Stimulated activated CD4-positive, alpha-beta T cell treated with anti-CD3 and anti-CD28 coated beads, Interleukin-15, amount 100 ng/mL, for 24 hours (primary cell): ENCODE data around the gene TCEAL9.
A peak's percentile ranks its signal among the peaks of the same experiment; 100 is the strongest.
"Not testable (repeated sequence)": the region's sequence is repeated elsewhere in the genome, so short reads cannot be mapped to it uniquely, and the experiment has no call there.

ENCODE experiments used
- DNase-seq: peaks from one replicate; pipeline ENCODE4 v3.0.0-alpha.2; 2020

TCEAL9 gene

GRCh38 chrX:103376118-103376978 lies 20.0 kb downstream of the TCEAL9 start, which contains the start of gene BEX3:
Gene BEX3, plus strand, starts transcription at chrX:103376538. Its CDS starts 984 bp downstream, at chrX:103377522.
- DNase-seq: peak; percentile 48

DNA sequence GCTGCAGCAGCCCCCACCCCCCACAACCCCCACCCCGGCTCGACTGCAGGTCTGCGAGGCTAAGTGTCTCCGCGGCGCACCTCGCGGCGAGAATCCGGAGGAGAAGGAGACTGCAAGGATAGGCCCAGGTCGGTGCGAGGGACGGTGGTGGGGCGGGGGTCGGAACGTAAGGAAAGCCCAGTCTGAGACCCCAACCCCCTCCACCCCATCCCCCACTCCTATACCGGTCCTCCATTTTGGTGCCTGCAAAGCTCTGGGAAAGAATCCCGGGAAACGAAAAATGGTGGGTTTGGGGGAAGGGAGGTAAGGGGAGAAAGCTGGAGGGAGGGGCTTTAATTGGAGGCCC lies 20.6 kb downstream of the TCEAL9 start:
- DNase-seq: peak; percentile 22

DNA sequence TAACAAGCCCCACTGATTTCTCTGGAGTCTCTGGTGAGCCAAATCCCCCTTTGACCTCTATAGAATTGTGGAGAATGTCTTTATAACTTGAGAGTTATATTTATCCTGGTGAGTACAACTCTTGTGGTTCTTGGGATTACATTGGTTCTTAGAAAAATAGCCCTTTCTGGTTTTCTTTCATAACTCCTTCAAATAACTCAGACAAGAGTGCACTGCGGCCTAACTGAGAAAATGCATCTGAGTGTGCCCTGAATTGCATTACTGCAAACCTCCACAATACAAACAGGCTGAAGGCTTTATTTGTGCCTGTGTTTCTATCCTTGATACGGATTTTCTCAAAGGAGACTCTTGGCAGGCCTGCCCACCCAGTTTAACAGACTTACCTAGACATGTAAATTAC lies 22.7 kb downstream of the TCEAL9 start:
- DNase-seq: no peak

DNA sequence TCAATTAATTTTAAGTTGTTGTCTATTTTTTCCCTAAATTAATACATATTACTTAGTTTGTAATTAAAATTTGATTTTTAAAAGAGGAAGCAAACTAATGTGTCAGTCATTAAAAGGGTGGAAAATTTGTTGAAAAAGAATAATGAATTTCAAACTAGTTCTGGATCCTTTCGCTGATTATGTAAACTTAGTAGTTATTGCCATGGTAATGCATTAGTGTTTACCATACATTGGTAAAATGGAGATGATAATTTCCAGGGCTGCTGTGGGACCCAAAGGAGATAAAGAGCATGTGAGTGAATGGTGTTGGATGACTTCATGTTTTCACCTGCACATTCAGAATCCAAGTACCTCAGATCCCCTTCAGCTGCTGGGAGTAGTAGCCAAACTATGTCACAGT lies 26.6 kb downstream of the TCEAL9 start:
- no peak for DNase-seq

GRCh38 chrX:103384672-103385071 lies 28.4 kb downstream of the TCEAL9 start:
- DNase-seq: no peak

GRCh38 chrX:103385283-103385830 lies 29.1 kb downstream of the TCEAL9 start:
- not testable (repeated sequence) for DNase-seq

- no peak for DNase-seq
These were observed 30.0 kb downstream of the TCEAL9 start for GRCh38 chrX:103386332-103386731.

GRCh38 chrX:103393487-103393886 lies 37.2 kb downstream of the TCEAL9 start:
- DNase-seq: no peak

DNA sequence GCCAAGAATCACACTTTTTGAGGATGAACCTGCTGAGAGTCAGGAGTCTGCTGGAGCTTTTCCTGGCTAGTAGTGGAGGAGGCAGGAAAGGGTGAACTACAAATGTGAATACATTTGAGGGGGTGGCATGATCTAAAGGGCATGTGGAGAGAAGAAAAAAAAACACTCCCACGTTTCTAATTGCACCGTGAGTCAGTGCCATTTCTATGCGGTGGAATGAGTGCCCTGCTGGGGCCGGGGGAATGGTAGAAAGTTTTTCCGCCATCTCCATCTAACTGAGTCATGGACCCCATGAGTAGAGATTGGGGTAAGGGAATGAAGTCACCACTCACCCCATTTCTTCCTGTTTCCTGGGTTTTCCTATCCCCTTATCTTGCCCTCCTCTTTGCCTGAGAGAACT lies 39.9 kb downstream of the TCEAL9 start:
- DNase-seq: no peak

GRCh38 chrX:103396660-103397059 lies 40.4 kb downstream of the TCEAL9 start:
- no peak for DNase-seq

- DNase-seq: no peak
These were observed 41.4 kb downstream of the TCEAL9 start for GRCh38 chrX:103397707-103398106.

GRCh38 chrX:103398421-103398864 lies 42.1 kb downstream of the TCEAL9 start:
- no peak for DNase-seq

DNA sequence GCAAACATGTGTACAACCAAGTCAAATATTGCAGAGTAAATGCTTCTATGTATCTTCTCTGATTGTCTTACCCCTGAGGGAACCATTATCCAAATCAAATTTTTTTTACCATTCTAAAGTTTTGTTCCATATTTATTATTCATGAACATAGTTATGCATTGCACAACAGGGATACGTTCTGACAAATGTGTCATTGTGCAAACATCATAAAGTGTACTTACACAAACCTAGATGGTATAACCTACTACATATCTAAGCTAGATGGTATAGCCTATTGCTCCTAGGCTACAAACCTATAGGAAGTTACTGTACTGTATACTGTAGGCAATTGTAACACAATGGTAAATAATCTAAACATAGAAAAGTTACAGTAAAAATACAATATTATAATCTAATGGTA lies 43.4 kb downstream of the TCEAL9 start:
- no peak for DNase-seq

DNA sequence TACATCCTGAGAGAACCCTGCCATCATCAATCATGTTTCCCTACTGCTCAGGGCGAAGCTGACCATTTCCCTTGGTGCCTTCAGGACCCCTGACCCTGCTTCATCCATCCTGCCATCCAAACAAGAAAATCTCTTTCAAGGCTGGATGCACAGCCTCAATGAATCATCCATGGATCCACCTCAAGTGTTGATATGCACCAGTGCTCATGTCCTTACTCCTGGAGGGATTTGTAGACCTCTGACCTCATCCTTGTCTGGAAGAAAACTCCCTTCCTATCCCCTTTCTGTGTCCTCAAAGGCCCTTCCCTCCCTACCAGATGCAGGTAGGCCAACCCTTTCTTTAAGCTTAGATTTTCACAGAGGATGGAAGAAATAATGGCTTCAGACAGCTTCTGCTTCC lies 44.6 kb downstream of the TCEAL9 start:
- DNase-seq: no peak

DNA sequence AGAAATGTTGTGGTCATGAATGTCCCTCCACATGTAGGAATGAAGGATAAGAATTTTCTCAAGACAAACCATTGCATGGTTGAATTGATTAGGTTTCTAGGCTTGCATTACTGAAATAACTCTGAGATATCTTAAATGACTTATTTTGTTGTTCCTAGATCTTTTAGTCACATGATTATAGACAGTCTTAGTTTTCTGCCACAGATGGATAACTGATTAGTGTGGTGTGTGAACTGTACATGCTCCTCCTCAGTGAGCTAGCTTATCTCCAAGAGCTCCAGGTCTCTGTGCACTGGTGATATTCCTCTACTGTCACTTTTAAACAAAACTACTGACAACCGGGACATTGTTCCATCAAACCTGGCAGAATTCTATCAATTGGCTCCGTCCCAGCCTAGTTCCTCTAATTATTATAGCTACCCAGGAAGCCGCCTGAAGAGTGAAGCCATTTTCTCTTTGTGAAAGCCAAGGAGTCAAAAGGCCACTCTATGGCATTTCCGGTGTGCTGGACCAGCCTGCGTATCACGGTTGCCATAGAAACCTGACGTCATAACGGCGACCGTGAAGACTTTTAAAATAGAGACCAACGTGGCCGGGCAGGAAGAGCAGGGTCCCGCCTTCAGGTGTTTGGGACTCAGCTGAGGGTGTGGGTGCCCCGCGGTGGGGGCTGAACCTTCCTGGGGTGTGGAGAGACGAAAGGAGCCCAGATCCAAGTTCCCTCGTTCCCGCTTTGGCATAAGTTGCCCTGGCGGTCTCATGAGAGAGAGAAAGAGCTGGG lies 48.1 kb downstream of the TCEAL9 start:
- peak; percentile 71 for DNase-seq

GRCh38 chrX:103405009-103405333 lies 48.7 kb downstream of the TCEAL9 start:
- DNase-seq: no peak

- no peak for DNase-seq
These were observed 50.0 kb downstream of the TCEAL9 start for GRCh38 chrX:103406256-103406655.

- DNase-seq: no peak
These were observed 51.5 kb downstream of the TCEAL9 start for GRCh38 chrX:103407776-103408175.
